CD1c-positive myeloid dendritic cell (primary cell): ENCODE results near the gene CERCAM.
A peak's percentile ranks its signal among the peaks of the same experiment; 100 is the strongest.
"Not testable (repeated sequence)": the region's sequence is repeated elsewhere in the genome, so short reads cannot be mapped to it uniquely, and the experiment has no call there.

ENCODE experiments used
- DNase-seq: peaks from one replicate; pipeline ENCODE4 v3.0.0-alpha.2; 2016; ENCODE audit errors: extremely low spot score

CERCAM gene

GRCh38 chr9:128419061-128419925, 1.4 kb upstream of the CERCAM start:
- DNase-seq: no peak

- peak; percentile 87 for DNase-seq
Measured at GRCh38 chr9:128420060-128420650, 502 bp upstream of the CERCAM start.

GRCh38 chr9:128421482-128421996, 882 bp downstream of the CERCAM start:
- DNase-seq: peak; percentile 27

GRCh38 chr9:128422022-128422782, 1.5 kb downstream of the CERCAM start:
- not testable (repeated sequence) for DNase-seq

- no peak for DNase-seq
Measured at GRCh38 chr9:128422783-128423150, 2.1 kb downstream of the CERCAM start.

- not testable (repeated sequence) for DNase-seq
Measured at GRCh38 chr9:128423356-128423755, 2.7 kb downstream of the CERCAM start.

GRCh38 chr9:128424268-128424780, 3.7 kb downstream of the CERCAM start:
- no peak for DNase-seq

- DNase-seq: no peak
Measured at GRCh38 chr9:128428644-128429512, 8.2 kb downstream of the CERCAM start.

GRCh38 chr9:128429513-128430086, 8.9 kb downstream of the CERCAM start:
- DNase-seq: no peak

GRCh38 chr9:128431207-128431606, 10.6 kb downstream of the CERCAM start:
- DNase-seq: no peak

GRCh38 chr9:128434340-128434739, 13.7 kb downstream of the CERCAM start:
- DNase-seq: no peak

- DNase-seq: no peak
Measured at GRCh38 chr9:128435611-128436010, 15.0 kb downstream of the CERCAM start.

- peak; percentile 95 for DNase-seq
Measured at GRCh38 chr9:128438343-128439109, 17.9 kb downstream of the CERCAM start.

GRCh38 chr9:128439273-128439672, 18.6 kb downstream of the CERCAM start:
- no peak for DNase-seq

GRCh38 chr9:128442150-128442549, 21.5 kb downstream of the CERCAM start:
- DNase-seq: no peak

GRCh38 chr9:128446505-128446904, 25.8 kb downstream of the CERCAM start:
- not testable (repeated sequence) for DNase-seq

- DNase-seq: no peak
Measured at GRCh38 chr9:128448746-128449145, 28.1 kb downstream of the CERCAM start.

- no peak for DNase-seq
Measured at GRCh38 chr9:128454991-128455390, 34.3 kb downstream of the CERCAM start.

GRCh38 chr9:128455849-128456612, 35.4 kb downstream of the CERCAM start, which contains the start of gene ODF2:
ODF2 (plus strand) TSS chr9:128456006; CDS start chr9:128456092, 86 bp downstream.
- DNase-seq: peak; percentile 98
